Mesothelial cell of epicardium (in vitro differentiated cells): ENCODE data around the gene UBE2G1. TPM values are rescaled to one million over a fixed set of nuclear protein-coding genes. Genes with fewer than 3 reads are reported as not detected.

ENCODE experiments used
- DNase-seq, 2 experiments: peaks; one replicate each; pipeline ENCODE4 v3.0.0; 2021; ENCODE audit warnings: low spot score in 2 of 2; ENCODE audit not compliant: unreplicated experiment in 2 of 2
- H3K27ac Mint-ChIP-seq: 2 replicates; pipeline ENCODE4 v1.8.0; 2021; ENCODE audit warnings: mixed read lengths
- H3K27me3 Mint-ChIP-seq: 2 replicates; pipeline ENCODE4 v1.8.0; 2021; ENCODE audit warnings: low read depth, mixed read lengths
- H3K36me3 Mint-ChIP-seq: 2 replicates; pipeline ENCODE4 v1.8.0; 2021; ENCODE audit warnings: mixed read lengths
- H3K4me1 Mint-ChIP-seq: 2 replicates; pipeline ENCODE4 v1.8.0; 2021; ENCODE audit warnings: mixed read lengths
- H3K4me3 Mint-ChIP-seq: 2 replicates; pipeline ENCODE4 v1.8.0; 2021; ENCODE audit warnings: mild to moderate bottlenecking, moderate library complexity, mixed read lengths
- H3K9me3 Mint-ChIP-seq: 2 replicates; pipeline ENCODE4 v1.8.0; 2021; ENCODE audit warnings: mixed read lengths
- CTCF ChIP-seq: fragments of 200-600 bp; sonication (generic); IDR thresholded peaks from one replicate; pipeline ENCODE4 v1.5.0; 2021; ENCODE audit warnings: antibody characterized with exemption; ENCODE audit not compliant: unreplicated experiment
- total RNA-seq: library from RNA; stranded (reverse); gene quantifications from 3 replicates; pipeline ENCODE4 v1.2.1, GENCODE V29; 2021

The UBE2G1 gene
- total RNA-seq, 1 donor from 2014 or later = 86.9 TPM

GRCh38 chr17:4345581-4346252, 20.8 kb downstream of the UBE2G1 start:
- H3K27me3 Mint-ChIP-seq = no peaks in the 10 kb centered on the region
- H3K36me3 Mint-ChIP-seq = no peaks in the 10 kb centered on the region
- H3K27ac Mint-ChIP-seq = peak overlapping the region; percentile 69
- peaks cover 7% of the 10 kb centered on the region for H3K4me1 Mint-ChIP-seq
- no peaks in the 10 kb centered on the region for H3K9me3 Mint-ChIP-seq
- no peak for DNase-seq
- TF ChIP-seq CTCF = no peak
- no peak overlapping the region for H3K4me3 Mint-ChIP-seq

DNA sequence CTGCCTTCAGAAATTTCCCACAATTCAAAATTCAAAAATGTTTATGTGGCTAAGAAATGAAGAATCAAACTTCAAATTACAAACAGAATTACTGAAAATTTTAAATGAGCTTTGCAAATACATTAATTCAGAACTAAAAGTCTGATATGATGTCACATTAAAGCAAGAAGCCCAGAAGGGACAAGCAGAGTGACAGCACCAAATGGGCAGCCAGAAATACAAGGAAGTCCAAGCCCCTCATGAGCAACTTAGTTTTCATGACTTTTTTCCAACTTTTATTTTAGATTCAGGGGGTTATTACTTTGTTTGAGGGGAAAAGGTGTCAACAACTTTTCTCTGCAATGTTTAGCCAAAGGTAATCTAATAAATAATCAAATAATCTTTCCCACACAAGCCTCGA, 21.5 kb downstream of the UBE2G1 start:
- no peak for DNase-seq
- H3K27me3 Mint-ChIP-seq = no peaks in the 10 kb centered on the region
- TF ChIP-seq CTCF = no peak
- H3K36me3 Mint-ChIP-seq = no peaks in the 10 kb centered on the region
- no peak overlapping the region for H3K4me3 Mint-ChIP-seq
- H3K27ac Mint-ChIP-seq = no peak overlapping the region
- H3K4me1 Mint-ChIP-seq = peaks cover 7% of the 10 kb centered on the region
- no peaks in the 10 kb centered on the region for H3K9me3 Mint-ChIP-seq

GRCh38 chr17:4342535-4342934, 23.9 kb downstream of the UBE2G1 start:
- no peak overlapping the region for H3K4me3 Mint-ChIP-seq
- no peak overlapping the region for H3K27ac Mint-ChIP-seq

DNA sequence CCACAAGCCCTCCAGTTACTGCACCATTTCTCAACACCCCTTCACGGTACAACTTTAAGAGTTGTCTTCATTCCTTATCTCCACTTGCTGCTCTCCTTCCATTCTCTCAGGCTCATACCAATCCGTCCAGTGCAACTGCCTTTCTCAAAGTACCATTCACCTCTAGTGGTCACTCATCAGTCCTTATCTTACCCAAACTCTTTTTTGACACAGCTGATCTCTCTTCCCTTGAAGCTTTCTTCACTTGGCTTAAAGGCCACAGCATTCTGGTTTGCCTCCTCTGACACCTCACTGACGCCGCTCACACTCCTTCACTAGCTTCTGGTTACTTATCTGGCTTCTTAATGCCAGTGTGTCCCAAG, 24.9 kb downstream of the UBE2G1 start:
- Mint-ChIP-seq H3K27me3 (no peaks in the 10 kb centered on the region), H3K4me1 (peaks cover 10% of the 10 kb centered on the region), H3K27ac (no peak overlapping the region), H3K36me3 (no peaks in the 10 kb centered on the region), H3K4me3 (no peak overlapping the region), H3K9me3 (no peaks in the 10 kb centered on the region)
- no peak for TF ChIP-seq CTCF
- DNase-seq = no peak

More at GRCh38 chr17:4342535-4342934, 23.9 kb downstream of the UBE2G1 start:
- H3K36me3 Mint-ChIP-seq = no peaks in the 10 kb centered on the region
- H3K9me3 Mint-ChIP-seq = no peaks in the 10 kb centered on the region
- peaks cover 8% of the 10 kb centered on the region for H3K4me1 Mint-ChIP-seq
- no peaks in the 10 kb centered on the region for H3K27me3 Mint-ChIP-seq
- DNase-seq = no peak
- no peak for TF ChIP-seq CTCF

- Mint-ChIP-seq H3K27me3 (no peaks in the 10 kb centered on the region), H3K4me3 (no peak overlapping the region), H3K36me3 (no peaks in the 10 kb centered on the region), H3K4me1 (peaks cover 8% of the 10 kb centered on the region), H3K27ac (no peak overlapping the region), H3K9me3 (no peaks in the 10 kb centered on the region)
- no peak for TF ChIP-seq CTCF
- DNase-seq = no peak
These were observed 25.4 kb downstream of the UBE2G1 start for GRCh38 chr17:4340914-4341615.
